Measurements from ENCODE around the gene SMARCA4.
"Not testable (repeated sequence)": the region's sequence is repeated elsewhere in the genome, so short reads cannot be mapped to it uniquely, and the experiment has no call there.

- TF ChIP-seq, protein P1, sequence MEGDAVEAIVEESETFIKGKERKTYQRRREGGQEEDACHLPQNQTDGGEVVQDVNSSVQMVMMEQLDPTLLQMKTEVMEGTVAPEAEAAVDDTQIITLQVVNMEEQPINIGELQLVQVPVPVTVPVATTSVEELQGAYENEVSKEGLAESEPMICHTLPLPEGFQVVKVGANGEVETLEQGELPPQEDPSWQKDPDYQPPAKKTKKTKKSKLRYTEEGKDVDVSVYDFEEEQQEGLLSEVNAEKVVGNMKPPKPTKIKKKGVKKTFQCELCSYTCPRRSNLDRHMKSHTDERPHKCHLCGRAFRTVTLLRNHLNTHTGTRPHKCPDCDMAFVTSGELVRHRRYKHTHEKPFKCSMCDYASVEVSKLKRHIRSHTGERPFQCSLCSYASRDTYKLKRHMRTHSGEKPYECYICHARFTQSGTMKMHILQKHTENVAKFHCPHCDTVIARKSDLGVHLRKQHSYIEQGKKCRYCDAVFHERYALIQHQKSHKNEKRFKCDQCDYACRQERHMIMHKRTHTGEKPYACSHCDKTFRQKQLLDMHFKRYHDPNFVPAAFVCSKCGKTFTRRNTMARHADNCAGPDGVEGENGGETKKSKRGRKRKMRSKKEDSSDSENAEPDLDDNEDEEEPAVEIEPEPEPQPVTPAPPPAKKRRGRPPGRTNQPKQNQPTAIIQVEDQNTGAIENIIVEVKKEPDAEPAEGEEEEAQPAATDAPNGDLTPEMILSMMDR (IDR thresholded peaks at IDR 0.05; ENCODE audit: low read length): not testable (repeated sequence)
- not testable (repeated sequence) for TF ChIP-seq EZH2 (IDR thresholded peaks at IDR 0.05; ENCODE audit: borderline replicate concordance, low read length)
Observed at GRCh38 chr19:11076792-11077191, 116.0 kb downstream of the SMARCA4 start.

Measured in OCI-LY1 (cell line).